ENCODE results near the gene XPO6. TPM values are rescaled to one million over a fixed set of nuclear protein-coding genes. Genes with fewer than 3 reads are reported as not detected.

The XPO6 gene
- total and polyA plus RNA-seq, 4 donors = 27.5 to 50.0 (median 36.0) TPM

GRCh38 chr16:28073836-28074235 is 137.9 kb downstream of the XPO6 start:
- H3K27ac ChIP-seq (ENCODE audit: low read depth in 1 of 2, low read length in 2 of 2) = no peak overlapping the region
- no peak for TF ChIP-seq RXRA (IDR thresholded peaks at IDR 0.05)
- TF ChIP-seq ZBTB33 (IDR thresholded peaks at IDR 0.05) = no peak
- TF ChIP-seq HNF4A (conservative IDR thresholded peaks at IDR 0.05) = no peak
- TF ChIP-seq MAX (IDR thresholded peaks at IDR 0.05) = no peak
- no peak for TF ChIP-seq ATF3 (IDR thresholded peaks at IDR 0.05)
- TF ChIP-seq HNF4G (IDR thresholded peaks at IDR 0.05) = no peak
- no peak for TF ChIP-seq NR2F2 (IDR thresholded peaks at IDR 0.05)
- TF ChIP-seq FOXA1 (IDR thresholded peaks at IDR 0.05) = no peak
- no peak for TF ChIP-seq REST (IDR thresholded peaks at IDR 0.05)
- H3K9ac ChIP-seq (ENCODE audit: low read depth in 1 of 2, low read length in 2 of 2) = no peak overlapping the region
- H3K36me3 ChIP-seq (ENCODE audit: control insufficient read depth in 4 of 4, insufficient read depth in 3 of 4, low read depth in 1 of 4, low read length in 3 of 4) = no peaks in the 10 kb centered on the region
- no peak for DNase-seq (ENCODE audit: low spot score)
- H3K27me3 ChIP-seq (ENCODE audit: control insufficient read depth in 4 of 4, insufficient read depth in 4 of 4, low read length in 3 of 4) = no peaks in the 10 kb centered on the region
- 90% methylated on average over 6 of the region's 6 CpGs for WGBS
- H3K9me3 ChIP-seq (ENCODE audit: control insufficient read depth in 4 of 4, low read length in 3 of 4) = no peaks in the 10 kb centered on the region
- H3K4me1 ChIP-seq (ENCODE audit: control insufficient read depth in 4 of 4, insufficient read depth in 4 of 4, low read length in 3 of 4) = no peaks in the 10 kb centered on the region
- H3K4me3 ChIP-seq (ENCODE audit: low read depth in 1 of 3, low read length in 3 of 3) = no peak overlapping the region

- H3K27ac ChIP-seq (ENCODE audit: low read depth in 1 of 2, low read length in 2 of 2) = no peak overlapping the region
- no peaks in the 10 kb centered on the region for H3K4me1 ChIP-seq (ENCODE audit: control insufficient read depth in 4 of 4, insufficient read depth in 4 of 4, low read length in 3 of 4)
- no peaks in the 10 kb centered on the region for H3K27me3 ChIP-seq (ENCODE audit: control insufficient read depth in 4 of 4, insufficient read depth in 4 of 4, low read length in 3 of 4)
- TF ChIP-seq RXRA (IDR thresholded peaks at IDR 0.05) (no peak), FOXA1 (IDR thresholded peaks at IDR 0.05) (no peak), SP1 (IDR thresholded peaks at IDR 0.05) (no peak), HNF4A (conservative IDR thresholded peaks at IDR 0.05) (no peak), REST (IDR thresholded peaks at IDR 0.05) (no peak), ZBTB33 (IDR thresholded peaks at IDR 0.05) (no peak), CTCF (IDR thresholded peaks at IDR 0.05; ENCODE audit: low read depth, low read length, missing input control) (no peak), ATF3 (IDR thresholded peaks at IDR 0.05) (no peak), JUND (IDR thresholded peaks at IDR 0.05) (no peak), EGR1 (IDR thresholded peaks at IDR 0.05; ENCODE audit: low read depth in 2 of 2) (no peak), YY1 (IDR thresholded peaks at IDR 0.05) (no peak)
- no peak overlapping the region for H3K9ac ChIP-seq (ENCODE audit: low read depth in 1 of 2, low read length in 2 of 2)
- H3K4me3 ChIP-seq (ENCODE audit: low read depth in 1 of 3, low read length in 3 of 3) = no peak overlapping the region
- WGBS = 52% methylated on average over 4 of the region's 4 CpGs
- H3K36me3 ChIP-seq (ENCODE audit: control insufficient read depth in 4 of 4, insufficient read depth in 3 of 4, low read depth in 1 of 4, low read length in 3 of 4) = no peaks in the 10 kb centered on the region
- DNase-seq (ENCODE audit: low spot score) = no peak
- no peaks in the 10 kb centered on the region for H3K9me3 ChIP-seq (ENCODE audit: control insufficient read depth in 4 of 4, low read length in 3 of 4)
Measured at GRCh38 chr16:28072087-28072486, 139.7 kb downstream of the XPO6 start.
